Activated naive CD4-positive, alpha-beta T cell treated with anti-CD3 and anti-CD28 coated beads, Interleukin-2, amount 50 U/mL, for 24 hours (primary cell): Measurements from ENCODE around the gene RBMX2.
"Not testable (repeated sequence)": the region's sequence is repeated elsewhere in the genome, so short reads cannot be mapped to it uniquely, and the experiment has no call there.

Experiments
- H3K27ac Mint-ChIP-seq: one replicate; pipeline ENCODE4 v1.8.0; 2021; ENCODE audit warnings: mild to moderate bottlenecking, mixed read lengths
- H3K27me3 Mint-ChIP-seq: one replicate; pipeline ENCODE4 v1.8.0; 2021; ENCODE audit warnings: mixed read lengths
- H3K36me3 Mint-ChIP-seq: one replicate; pipeline ENCODE4 v1.8.0; 2021; ENCODE audit warnings: mixed read lengths
- H3K4me1 Mint-ChIP-seq: one replicate; pipeline ENCODE4 v1.8.0; 2021; ENCODE audit warnings: mixed read lengths
- H3K4me3 Mint-ChIP-seq: one replicate; pipeline ENCODE4 v1.8.0; 2021; ENCODE audit warnings: mild to moderate bottlenecking, mixed read lengths
- H3K9me3 Mint-ChIP-seq: one replicate; pipeline ENCODE4 v1.8.0; 2021; ENCODE audit warnings: mixed read lengths

The RBMX2 gene

DNA sequence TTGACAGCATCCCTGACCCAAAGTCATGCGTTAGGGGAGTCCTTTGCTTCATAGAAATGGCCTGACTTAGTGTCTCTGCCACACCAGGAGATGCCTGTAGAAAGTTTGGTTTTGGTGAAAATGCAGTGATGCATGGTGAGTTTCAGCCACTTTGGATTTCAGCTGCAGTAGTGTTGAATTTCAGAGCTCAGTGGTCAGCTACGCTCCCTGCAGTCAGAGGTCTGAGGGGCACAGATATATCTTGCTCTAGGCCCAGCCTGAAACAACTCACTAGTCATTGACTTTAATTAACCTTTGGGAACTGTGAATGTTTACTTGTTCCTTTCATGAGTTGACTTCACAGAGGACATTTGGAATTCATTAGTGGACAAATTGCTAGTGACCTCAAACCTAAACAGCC, 17.5 kb downstream of the RBMX2 start:
- no peaks in the 10 kb centered on the region for H3K27me3 Mint-ChIP-seq
- peaks cover 2% of the 10 kb centered on the region for H3K36me3 Mint-ChIP-seq
- H3K4me3 Mint-ChIP-seq = no peak overlapping the region
- H3K4me1 Mint-ChIP-seq = no peaks in the 10 kb centered on the region
- H3K27ac Mint-ChIP-seq = no peak overlapping the region
- no peaks in the 10 kb centered on the region for H3K9me3 Mint-ChIP-seq

GRCh38 chrX:130426531-130426930, 24.7 kb downstream of the RBMX2 start:
- no peaks in the 10 kb centered on the region for H3K4me1 Mint-ChIP-seq
- no peaks in the 10 kb centered on the region for H3K27me3 Mint-ChIP-seq
- no peak overlapping the region for H3K27ac Mint-ChIP-seq
- H3K9me3 Mint-ChIP-seq = no peaks in the 10 kb centered on the region
- no peak overlapping the region for H3K4me3 Mint-ChIP-seq
- no peaks in the 10 kb centered on the region for H3K36me3 Mint-ChIP-seq

DNA sequence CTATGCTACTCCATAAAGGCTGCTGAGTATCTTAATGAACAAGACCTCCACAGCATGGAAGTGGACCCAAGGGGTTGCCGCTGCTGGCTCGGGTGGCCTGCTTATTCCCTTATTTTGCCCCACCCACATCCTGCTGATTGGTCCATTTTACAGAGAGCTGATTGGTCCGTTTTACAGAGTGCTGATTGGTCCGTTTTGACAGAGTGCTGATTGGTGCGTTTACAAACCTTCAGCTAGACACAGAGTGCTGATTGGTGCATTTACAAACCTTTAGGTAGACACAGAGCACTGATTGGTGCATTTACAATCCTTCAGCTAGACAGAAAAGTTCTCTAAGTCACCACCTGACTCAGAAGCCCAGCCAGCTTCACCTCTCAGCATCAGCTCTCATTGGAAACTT, 27.4 kb downstream of the RBMX2 start:
- H3K4me3 Mint-ChIP-seq = not testable (repeated sequence)

GRCh38 chrX:130435937-130436336, 34.1 kb downstream of the RBMX2 start:
- Mint-ChIP-seq H3K4me3 (no peak overlapping the region), H3K9me3 (no peaks in the 10 kb centered on the region), H3K4me1 (no peaks in the 10 kb centered on the region), H3K27ac (no peak overlapping the region), H3K27me3 (peaks cover 2% of the 10 kb centered on the region), H3K36me3 (peaks cover 4% of the 10 kb centered on the region)

More for the DNA sequence above, 27.4 kb downstream of the RBMX2 start:
- not testable (repeated sequence) for H3K27me3 Mint-ChIP-seq, H3K36me3 Mint-ChIP-seq, H3K27ac Mint-ChIP-seq, H3K4me1 Mint-ChIP-seq, H3K9me3 Mint-ChIP-seq

DNA sequence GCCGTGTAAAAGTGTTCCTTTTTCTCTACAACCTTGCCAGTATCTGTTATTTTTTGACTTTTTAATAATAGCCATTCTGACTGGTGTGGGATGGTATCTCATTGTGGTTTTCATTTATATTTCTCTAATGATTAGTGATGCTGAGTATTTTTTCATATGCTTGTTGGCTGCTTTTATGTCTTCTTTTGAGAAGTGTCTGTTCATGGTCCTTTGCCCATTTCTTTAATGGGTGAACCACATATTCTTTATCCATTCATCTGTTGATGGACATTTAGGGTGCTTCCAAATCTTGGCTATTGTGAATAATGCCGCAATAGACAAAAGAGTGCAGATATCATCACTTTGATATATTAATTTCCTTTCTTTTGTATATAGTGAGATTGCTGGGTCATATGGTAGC, 36.2 kb downstream of the RBMX2 start:
- H3K4me3 Mint-ChIP-seq, H3K4me1 Mint-ChIP-seq, H3K9me3 Mint-ChIP-seq, H3K27ac Mint-ChIP-seq, H3K36me3 Mint-ChIP-seq, H3K27me3 Mint-ChIP-seq: not testable (repeated sequence)

DNA sequence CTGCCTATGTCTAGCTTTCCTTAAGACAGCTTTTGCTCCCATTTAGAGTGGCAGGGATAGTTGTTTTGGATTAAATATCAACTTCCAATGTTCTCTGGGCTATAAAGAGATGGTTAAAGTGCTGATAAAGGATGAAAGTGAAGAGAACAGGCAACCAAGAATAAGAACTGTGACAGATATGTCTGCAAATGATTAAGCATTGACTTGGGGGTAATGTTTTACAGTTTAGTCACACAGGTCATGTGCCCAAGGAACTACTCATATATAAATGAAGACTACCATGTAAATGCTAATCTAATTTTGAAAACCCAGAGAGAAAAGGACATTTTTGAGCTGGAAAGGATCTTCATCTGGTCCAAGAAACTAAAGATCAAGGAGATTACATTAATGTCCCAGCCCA, 42.1 kb downstream of the RBMX2 start:
- H3K4me3 Mint-ChIP-seq = no peak overlapping the region
- no peaks in the 10 kb centered on the region for H3K36me3 Mint-ChIP-seq
- no peaks in the 10 kb centered on the region for H3K9me3 Mint-ChIP-seq
- no peak overlapping the region for H3K27ac Mint-ChIP-seq
- peaks cover 3% of the 10 kb centered on the region for H3K27me3 Mint-ChIP-seq
- H3K4me1 Mint-ChIP-seq = no peaks in the 10 kb centered on the region

GRCh38 chrX:130444641-130445336, 43.0 kb downstream of the RBMX2 start:
- H3K4me3 Mint-ChIP-seq = no peak overlapping the region
- no peaks in the 10 kb centered on the region for H3K9me3 Mint-ChIP-seq
- H3K36me3 Mint-ChIP-seq = no peaks in the 10 kb centered on the region
- H3K27ac Mint-ChIP-seq = no peak overlapping the region
- peaks cover 1% of the 10 kb centered on the region for H3K27me3 Mint-ChIP-seq
- no peaks in the 10 kb centered on the region for H3K4me1 Mint-ChIP-seq

DNA sequence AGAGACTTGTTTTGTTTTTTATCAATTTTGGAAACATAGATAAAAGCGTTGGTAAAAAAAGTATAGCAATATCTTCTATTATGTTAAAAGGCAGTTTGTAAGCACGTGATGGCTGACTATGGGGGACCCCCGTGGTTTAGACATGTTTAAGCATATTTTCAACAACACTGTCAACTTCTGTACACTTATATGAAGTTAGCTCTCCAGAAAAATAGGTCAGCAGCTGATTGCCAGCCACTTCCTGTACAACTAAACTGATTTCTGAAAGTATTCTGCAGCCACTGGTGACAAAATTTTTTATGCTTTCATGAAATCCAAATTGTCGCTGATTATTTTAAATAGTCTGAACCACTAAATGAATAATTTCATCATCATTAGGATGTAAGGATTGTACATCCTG, 45.2 kb downstream of the RBMX2 start:
- Mint-ChIP-seq H3K36me3 (no peaks in the 10 kb centered on the region), H3K4me3 (no peak overlapping the region), H3K9me3 (no peaks in the 10 kb centered on the region), H3K27me3 (peaks cover 2% of the 10 kb centered on the region), H3K4me1 (no peaks in the 10 kb centered on the region), H3K27ac (no peak overlapping the region)
